Lung (tissue), 12 donors: Measurements from ENCODE around the gene DICER1. TPM values are rescaled to one million over a fixed set of nuclear protein-coding genes. Genes with fewer than 3 reads are reported as not detected.

Experiments used
- ATAC-seq: fragments of 200-7000 bp; cut with Tn5 transposase; one replicate; pipeline ENCODE4 v1.9.1; 2020; ENCODE audit warnings: moderate number of reproducible peaks; ENCODE audit not compliant: insufficient read depth, low FRiP score
- DNase-seq, 3 donors: peaks; one replicate each; pipeline ENCODE4 v3.0.0-alpha.2; 2013 to 2017
- H3K27ac ChIP-seq, 2 donors: one replicate each; pipeline ENCODE4 v1.5.1; 2013; ENCODE audit warnings: mild to moderate bottlenecking in 2 of 2, moderate library complexity in 2 of 2, control low read depth in 1 of 2, inconsistent platforms in 1 of 2, low read depth in 1 of 2, low read length in 1 of 2
- H3K27me3 ChIP-seq, 3 donors: one replicate each; pipeline ENCODE4 v1.5.1; 2013; ENCODE audit warnings: low read length in 2 of 3; ENCODE audit not compliant: control insufficient read depth in 3 of 3, insufficient read depth in 3 of 3
- H3K36me3 ChIP-seq, 4 donors: one replicate each; pipeline ENCODE4 v1.5.1; 2013; ENCODE audit warnings: low read length in 4 of 4, mild to moderate bottlenecking in 1 of 4, moderate library complexity in 1 of 4; ENCODE audit not compliant: control insufficient read depth in 4 of 4, insufficient read depth in 4 of 4
- H3K4me1 ChIP-seq, 5 donors: one replicate each; pipeline ENCODE4 v1.5.1; 2013; ENCODE audit warnings: low read length in 5 of 5, mild to moderate bottlenecking in 2 of 5, moderate library complexity in 1 of 5; ENCODE audit not compliant: control insufficient read depth in 5 of 5, insufficient read depth in 5 of 5
- H3K4me3 ChIP-seq: one replicate; pipeline ENCODE4 v1.5.1; 2013; ENCODE audit warnings: mild to moderate bottlenecking, control low read depth, moderate library complexity
- H3K9ac ChIP-seq, 2 donors: one replicate each; pipeline ENCODE4 v1.5.1; 2013; ENCODE audit warnings: low read length in 2 of 2, control low read depth in 1 of 2; ENCODE audit not compliant: insufficient read depth in 1 of 2
- H3K9me3 ChIP-seq, 4 donors: one replicate each; pipeline ENCODE4 v1.5.1; 2013; ENCODE audit warnings: low read length in 3 of 4, mild to moderate bottlenecking in 1 of 4, moderate library complexity in 1 of 4; ENCODE audit not compliant: control insufficient read depth in 4 of 4, insufficient read depth in 3 of 4
- CTCF ChIP-seq: IDR thresholded peaks from 2 replicates; pipeline ENCODE4 v1.5.1; 2012; ENCODE audit warnings: mild to moderate bottlenecking; ENCODE audit errors: control extremely low read depth, extremely low read depth
- whole genome bisulfite sequencing, 2 donors: extraction: QIAGEN DNeasy Blood & Tissue Kit; methylation state at CpG; one replicate each; pipeline ENCODE4 v1.1.7; 2013; 5-methylcytosine and 5-hydroxymethylcytosine counted together
- polyA plus RNA-seq, 2 donors: library from polyadenylated mRNA; stranded (reverse); fragments of 200-250 nt; gene quantifications; one replicate each; pipeline ENCODE4 v1.2.1, GENCODE V29; 2013
- total RNA-seq, 2 donors: library from RNA; depleted of rRNA in 1 of 2; stranded (reverse); fragments of >200 nt in 1 of 2; gene quantifications; one replicate each; pipeline ENCODE4 v1.2.1, GENCODE V29; 2014 to 2021
- donor health status: control.
- donor health status: control.
- donor health status: Bipolar disorder and iron deficiency.
- donor health status: healthy.
- donor health status: DM: yes; HTN: yes; CAD: no.

DICER1 gene
- total and polyA plus RNA-seq, 4 donors, result 9.1 to 103 (median 44.1) TPM

- DNase-seq, result peak in 1 of 3 donors; percentile 9
- H3K27me3 ChIP-seq, result no peaks in the 10 kb centered on the region
Measured at GRCh38 chr14:95056476-95056875, 100.9 kb downstream of the DICER1 start.

GRCh38 chr14:95055318-95055717, 102.0 kb downstream of the DICER1 start:
- no peak for TF ChIP-seq CTCF
- Histone ChIP-seq H3K9ac (no peak overlapping the region), H3K9me3 (peaks cover 0 to 4% (median 0%) of the 10 kb centered on the region in 4 donors), H3K27me3 (no peaks in the 10 kb centered on the region), H3K4me1 (no peaks in the 10 kb centered on the region), H3K27ac (no peak overlapping the region), H3K36me3 (no peaks in the 10 kb centered on the region), H3K4me3 (no peak overlapping the region)
- 89 to 95% methylated on average over 7 of the region's 7 CpGs for WGBS, 2 donors
- DNase-seq, result peak in 1 of 3 donors; percentile 4
- ATAC-seq, result no peak

More at GRCh38 chr14:95056476-95056875, 100.9 kb downstream of the DICER1 start:
- H3K36me3 ChIP-seq, result no peaks in the 10 kb centered on the region
- WGBS, 2 donors, result 63 to 74% methylated on average over 10 of the region's 10 CpGs
- peaks cover 0 to 4% (median 0%) of the 10 kb centered on the region in 4 donors for H3K9me3 ChIP-seq
- H3K27ac ChIP-seq, result no peak overlapping the region
- no peak for TF ChIP-seq CTCF
- ATAC-seq, result no peak
- H3K4me1 ChIP-seq, result no peaks in the 10 kb centered on the region
- no peak overlapping the region for H3K9ac ChIP-seq
- H3K4me3 ChIP-seq, result no peak overlapping the region

- WGBS, 2 donors, result 88 to 89% methylated on average over 23 of the region's 23 CpGs
- no peak for TF ChIP-seq CTCF
- Histone ChIP-seq H3K27me3 (no peaks in the 10 kb centered on the region), H3K4me3 (no peak overlapping the region), H3K4me1 (no peaks in the 10 kb centered on the region), H3K9me3 (peaks cover 0 to 4% (median 0%) of the 10 kb centered on the region in 4 donors), H3K36me3 (no peaks in the 10 kb centered on the region), H3K27ac (no peak overlapping the region), H3K9ac (no peak overlapping the region)
- DNase-seq (peak in 1 of 3 donors; percentile 9), ATAC-seq (no peak)
Measured at GRCh38 chr14:95054346-95055280, 102.7 kb downstream of the DICER1 start.
